CD8-positive, alpha-beta memory T cell (primary cell): ENCODE results near the gene KRT33A. TPM values are rescaled to one million over a fixed set of nuclear protein-coding genes. Genes with fewer than 3 reads are reported as not detected.

Experiments
- CTCF ChIA-PET: fragments of 350-600 bp; sonication (Branson Sonifier 250); formaldehyde crosslinking; loops from one replicate; lab custom pipeline; 2021; ENCODE audit warnings: antibody characterized with exemption; lab: Charles Lee
- POLR2A ChIA-PET: fragments of 350-600 bp; sonication (Branson Sonifier 250); formaldehyde crosslinking; loops from one replicate; lab custom pipeline; 2021; ENCODE audit warnings: antibody characterized with exemption; lab: Charles Lee
- DNase-seq, 5 donors: peaks; one replicate each; pipeline versions ENCODE4 v3.0.0 to v3.0.0-alpha.2; 2020 to 2022; ENCODE audit warnings: mixed read lengths in 1 of 5
- H3K27ac ChIP-seq: one replicate; pipeline ENCODE4 v1.7.0; 2013; ENCODE audit warnings: low read depth, mild to moderate bottlenecking, low read length, moderate library complexity
- H3K27me3 ChIP-seq: 2 replicates; pipeline ENCODE4 v1.7.0; 2013; ENCODE audit warnings: low read length, mild to moderate bottlenecking; ENCODE audit not compliant: insufficient read depth, poor library complexity, severe bottlenecking
- H3K36me3 ChIP-seq: 2 replicates; pipeline ENCODE4 v1.7.0; 2013; ENCODE audit warnings: mild to moderate bottlenecking, low read length, moderate library complexity; ENCODE audit not compliant: insufficient read depth
- H3K4me1 ChIP-seq: 2 replicates; pipeline ENCODE4 v1.7.0; 2013; ENCODE audit warnings: mild to moderate bottlenecking, low read length, moderate library complexity; ENCODE audit not compliant: insufficient read depth
- H3K4me3 ChIP-seq: 2 replicates; pipeline ENCODE4 v1.7.0; 2013; ENCODE audit warnings: mild to moderate bottlenecking, low read length
- H3K9me3 ChIP-seq: 2 replicates; pipeline ENCODE4 v1.7.0; 2013; ENCODE audit warnings: mild to moderate bottlenecking, low read length
- H3K27ac Mint-ChIP-seq, 8 donors: one replicate each; pipeline ENCODE4 v1.8.0; 2020 to 2021; ENCODE audit warnings: mixed read lengths in 8 of 8, mild to moderate bottlenecking in 6 of 8, inconsistent platforms in 3 of 8, moderate library complexity in 3 of 8
- H3K27me3 Mint-ChIP-seq, 2 donors: one replicate each; pipeline ENCODE4 v1.8.0; 2020 to 2021; ENCODE audit warnings: mixed read lengths in 2 of 2, mild to moderate bottlenecking in 1 of 2, moderate library complexity in 1 of 2
- H3K36me3 Mint-ChIP-seq, 3 donors: one replicate each; pipeline ENCODE4 v1.8.0; 2020 to 2021; ENCODE audit warnings: mixed read lengths in 3 of 3, inconsistent platforms in 1 of 3, mild to moderate bottlenecking in 1 of 3
- H3K4me1 Mint-ChIP-seq, 3 donors: one replicate each; pipeline ENCODE4 v1.8.0; 2020 to 2021; ENCODE audit warnings: mixed read lengths in 3 of 3, inconsistent platforms in 1 of 3, mild to moderate bottlenecking in 1 of 3
- H3K4me3 Mint-ChIP-seq, 7 donors: one replicate each; pipeline ENCODE4 v1.8.0; 2020 to 2021; ENCODE audit warnings: mixed read lengths in 7 of 7, mild to moderate bottlenecking in 6 of 7, moderate library complexity in 4 of 7, inconsistent platforms in 2 of 7
- H3K9me3 Mint-ChIP-seq, 5 donors: one replicate each; pipeline ENCODE4 v1.8.0; 2020 to 2022; ENCODE audit warnings: mixed read lengths in 5 of 5, mild to moderate bottlenecking in 3 of 5, moderate library complexity in 2 of 5, inconsistent platforms in 1 of 5
- polyA plus RNA-seq: library from polyadenylated mRNA; unstranded; fragments of 300-500 nt; fragmentation: Illumina TruSeq; gene quantifications from one replicate; pipeline ENCODE4 v1.2.3, GENCODE V29; 2021
- total RNA-seq, 2 experiments: library from RNA; stranded (reverse); gene quantifications; one replicate each; pipeline ENCODE4 v1.2.3, GENCODE V29; 2021

Gene KRT33A
- total and polyA plus RNA-seq, 3 experiments from 2014 or later: not detected

GRCh38 chr17:41304091-41304490 lies 46.5 kb downstream of the KRT33A start:
- Mint-ChIP-seq H3K27me3 (peaks cover 2 to 4% of the 10 kb centered on the region in 2 donors), H3K9me3 (no peaks in the 10 kb centered on the region), H3K4me1 (peaks cover 42 to 49% (median 46%) of the 10 kb centered on the region in 3 donors), H3K4me3 (no peak overlapping the region), H3K36me3 (peaks cover 0 to 5% (median 2%) of the 10 kb centered on the region in 3 donors), H3K27ac (no peak overlapping the region)
- no peaks in the 10 kb centered on the region for H3K27me3 ChIP-seq
- H3K27ac ChIP-seq: no peak overlapping the region
- peaks cover 26% of the 10 kb centered on the region for H3K4me1 ChIP-seq
- POLR2A ChIA-PET: no interaction called here
- H3K4me3 ChIP-seq: no peak overlapping the region
- H3K9me3 ChIP-seq: no peaks in the 10 kb centered on the region
- CTCF ChIA-PET: no interaction called here
- no peak for DNase-seq
- H3K36me3 ChIP-seq: no peaks in the 10 kb centered on the region

- Histone ChIP-seq H3K27ac (no peak overlapping the region), H3K36me3 (no peaks in the 10 kb centered on the region), H3K9me3 (no peaks in the 10 kb centered on the region), H3K4me1 (peaks cover 16% of the 10 kb centered on the region), H3K27me3 (no peaks in the 10 kb centered on the region), H3K4me3 (no peak overlapping the region)
- Mint-ChIP-seq H3K27ac (no peak overlapping the region), H3K36me3 (peaks cover 0 to 5% (median 2%) of the 10 kb centered on the region in 3 donors), H3K27me3 (peaks cover 3 to 12% of the 10 kb centered on the region in 2 donors), H3K4me1 (peaks cover 31 to 38% (median 35%) of the 10 kb centered on the region in 3 donors), H3K9me3 (no peaks in the 10 kb centered on the region), H3K4me3 (no peak overlapping the region)
- DNase-seq: no peak
- ChIA-PET CTCF (interaction anchor here (1.1 kb wide), 1 partner anchor 19 kb away, joined by 3 read pairs; no protein-coding TSS in a partner anchor), POLR2A (no interaction called here)
These were observed 47.6 kb downstream of the KRT33A start for GRCh38 chr17:41302981-41303380.

GRCh38 chr17:41301916-41302901 lies 48.4 kb downstream of the KRT33A start, which contains the start of gene KRTAP29-1:
TSS of gene KRTAP29-1 (minus strand) at chr17:41302851. CDS start at chr17:41302851, 0 bp downstream.
- Histone ChIP-seq H3K27ac (no peak within 1 kb of the TSS), H3K36me3 (no peaks in the 10 kb centered on the region), H3K9me3 (no peaks in the 10 kb centered on the region), H3K27me3 (no peaks in the 10 kb centered on the region), H3K4me3 (no peak within 1 kb of the TSS), H3K4me1 (peaks cover 9% of the 10 kb centered on the region)
- H3K4me3 Mint-ChIP-seq: no peak within 1 kb of the TSS
- ChIA-PET CTCF (interaction anchor here (1.1 kb wide), 1 partner anchor 20 kb away, joined by 3 read pairs; no protein-coding TSS in a partner anchor), POLR2A (no interaction called here)
- H3K9me3 Mint-ChIP-seq: no peaks in the 10 kb centered on the region
- H3K36me3 Mint-ChIP-seq: peaks cover 0 to 5% (median 2%) of the 10 kb centered on the region in 3 donors
- H3K27me3 Mint-ChIP-seq: peaks cover 3 to 12% of the 10 kb centered on the region in 2 donors
- peaks cover 23 to 31% (median 27%) of the 10 kb centered on the region in 3 donors for H3K4me1 Mint-ChIP-seq
- H3K27ac Mint-ChIP-seq: peak within 1 kb of the TSS in 2 of 8 donors; percentile 39 to 58
- no peak for DNase-seq

- CTCF ChIA-PET: interaction anchor here (0.9 to 1.4 kb wide), 2 partner anchors 21 to 141 kb away, joined by 3 to 4 read pairs; partner anchors contain the start of gene KRTAP4-4
- Histone ChIP-seq H3K27me3 (no peaks in the 10 kb centered on the region), H3K4me1 (no peaks in the 10 kb centered on the region), H3K36me3 (no peaks in the 10 kb centered on the region), H3K9me3 (no peaks in the 10 kb centered on the region), H3K4me3 (no peak overlapping the region), H3K27ac (no peak overlapping the region)
- POLR2A ChIA-PET: no interaction called here
- Mint-ChIP-seq H3K4me3 (no peak overlapping the region), H3K9me3 (no peaks in the 10 kb centered on the region), H3K27me3 (peaks cover 3 to 12% of the 10 kb centered on the region in 2 donors), H3K4me1 (peaks cover 14 to 22% (median 18%) of the 10 kb centered on the region in 3 donors), H3K27ac (peak overlapping the region in 2 of 8 donors; percentile 39 to 58), H3K36me3 (peaks cover 0 to 5% (median 2%) of the 10 kb centered on the region in 3 donors)
- no peak for DNase-seq
These were observed 49.3 kb downstream of the KRT33A start for GRCh38 chr17:41301204-41301790.

GRCh38 chr17:41298458-41299135 lies 52.0 kb downstream of the KRT33A start:
- no peak for DNase-seq
- no peaks in the 10 kb centered on the region for H3K27me3 ChIP-seq
- ChIA-PET POLR2A (no interaction called here), CTCF (no interaction called here)
- peaks cover 8 to 17% of the 10 kb centered on the region in 2 donors for H3K27me3 Mint-ChIP-seq
- no peaks in the 10 kb centered on the region for H3K9me3 Mint-ChIP-seq
- H3K36me3 ChIP-seq: no peaks in the 10 kb centered on the region
- H3K4me3 ChIP-seq: no peak overlapping the region
- H3K27ac Mint-ChIP-seq: peak overlapping the region in 1 of 8 donors; percentile 85
- peaks cover 0 to 8% (median 0%) of the 10 kb centered on the region in 3 donors for H3K36me3 Mint-ChIP-seq
- peak overlapping the region in 1 of 7 donors; percentile 51 for H3K4me3 Mint-ChIP-seq
- H3K4me1 ChIP-seq: no peaks in the 10 kb centered on the region
- H3K9me3 ChIP-seq: no peaks in the 10 kb centered on the region
- peaks cover 12 to 17% (median 13%) of the 10 kb centered on the region in 3 donors for H3K4me1 Mint-ChIP-seq
- H3K27ac ChIP-seq: no peak overlapping the region

- H3K27me3 ChIP-seq: no peaks in the 10 kb centered on the region
- ChIA-PET CTCF (no interaction called here), POLR2A (no interaction called here)
- no peak overlapping the region for H3K27ac Mint-ChIP-seq
- H3K36me3 Mint-ChIP-seq: peaks cover 0 to 8% (median 0%) of the 10 kb centered on the region in 3 donors
- H3K4me1 Mint-ChIP-seq: peaks cover 8 to 13% (median 9%) of the 10 kb centered on the region in 3 donors
- H3K4me3 ChIP-seq: no peak overlapping the region
- H3K9me3 Mint-ChIP-seq: no peaks in the 10 kb centered on the region
- H3K36me3 ChIP-seq: no peaks in the 10 kb centered on the region
- H3K9me3 ChIP-seq: no peaks in the 10 kb centered on the region
- no peak overlapping the region for H3K27ac ChIP-seq
- peaks cover 16 to 18% of the 10 kb centered on the region in 2 donors for H3K27me3 Mint-ChIP-seq
- no peaks in the 10 kb centered on the region for H3K4me1 ChIP-seq
- DNase-seq: no peak
- H3K4me3 Mint-ChIP-seq: no peak overlapping the region
These were observed 53.8 kb downstream of the KRT33A start for GRCh38 chr17:41296846-41297245.
